ENCODE results near the gene PIN4.

PIN4 gene

GRCh38 chrX:72142094-72142793 is 39.3 kb upstream of the PIN4 start:
- TF ChIP-seq CTCF (IDR thresholded peaks at IDR 0.05): no peak
- Histone ChIP-seq H3K27ac (no peak overlapping the region), H3K4me3 (no peak overlapping the region)
- DNase-seq (ENCODE audit: low spot score): no peak

- H3K27ac ChIP-seq: no peak overlapping the region
Observed at GRCh38 chrX:72142794-72143608, 38.6 kb upstream of the PIN4 start.

GRCh38 chrX:72143609-72143907 is 38.0 kb upstream of the PIN4 start:
- DNase-seq (ENCODE audit: low spot score): no peak
- no peak for TF ChIP-seq CTCF (IDR thresholded peaks at IDR 0.05)
- Histone ChIP-seq H3K27ac (no peak overlapping the region), H3K4me3 (no peak overlapping the region)

More at GRCh38 chrX:72142794-72143608, 38.6 kb upstream of the PIN4 start:
- DNase-seq (ENCODE audit: low spot score): no peak
- H3K4me3 ChIP-seq: no peak overlapping the region
- TF ChIP-seq CTCF (IDR thresholded peaks at IDR 0.05): no peak

- DNase-seq (ENCODE audit: low spot score): no peak
- Histone ChIP-seq H3K4me3 (no peak overlapping the region), H3K27ac (no peak overlapping the region)
- TF ChIP-seq CTCF (IDR thresholded peaks at IDR 0.05): no peak
Observed at GRCh38 chrX:72145181-72145580, 36.4 kb upstream of the PIN4 start.

- TF ChIP-seq CTCF (IDR thresholded peaks at IDR 0.05): no peak
- no peak for DNase-seq (ENCODE audit: low spot score)
- Histone ChIP-seq H3K27ac (no peak overlapping the region), H3K4me3 (no peak overlapping the region)
Observed at GRCh38 chrX:72146527-72146926, 35.0 kb upstream of the PIN4 start.

- no peak for TF ChIP-seq CTCF (IDR thresholded peaks at IDR 0.05)
- H3K27ac ChIP-seq: no peak overlapping the region
- H3K4me3 ChIP-seq: no peak overlapping the region
- no peak for DNase-seq (ENCODE audit: low spot score)
Observed at GRCh38 chrX:72158773-72159172, 22.8 kb upstream of the PIN4 start.

GRCh38 chrX:72159769-72160168 is 21.8 kb upstream of the PIN4 start:
- no peak for DNase-seq (ENCODE audit: low spot score)
- Histone ChIP-seq H3K27ac (no peak overlapping the region), H3K4me3 (no peak overlapping the region)
- TF ChIP-seq CTCF (IDR thresholded peaks at IDR 0.05): no peak
